ENCODE data around the gene CIB4.

CIB4 gene

DNA sequence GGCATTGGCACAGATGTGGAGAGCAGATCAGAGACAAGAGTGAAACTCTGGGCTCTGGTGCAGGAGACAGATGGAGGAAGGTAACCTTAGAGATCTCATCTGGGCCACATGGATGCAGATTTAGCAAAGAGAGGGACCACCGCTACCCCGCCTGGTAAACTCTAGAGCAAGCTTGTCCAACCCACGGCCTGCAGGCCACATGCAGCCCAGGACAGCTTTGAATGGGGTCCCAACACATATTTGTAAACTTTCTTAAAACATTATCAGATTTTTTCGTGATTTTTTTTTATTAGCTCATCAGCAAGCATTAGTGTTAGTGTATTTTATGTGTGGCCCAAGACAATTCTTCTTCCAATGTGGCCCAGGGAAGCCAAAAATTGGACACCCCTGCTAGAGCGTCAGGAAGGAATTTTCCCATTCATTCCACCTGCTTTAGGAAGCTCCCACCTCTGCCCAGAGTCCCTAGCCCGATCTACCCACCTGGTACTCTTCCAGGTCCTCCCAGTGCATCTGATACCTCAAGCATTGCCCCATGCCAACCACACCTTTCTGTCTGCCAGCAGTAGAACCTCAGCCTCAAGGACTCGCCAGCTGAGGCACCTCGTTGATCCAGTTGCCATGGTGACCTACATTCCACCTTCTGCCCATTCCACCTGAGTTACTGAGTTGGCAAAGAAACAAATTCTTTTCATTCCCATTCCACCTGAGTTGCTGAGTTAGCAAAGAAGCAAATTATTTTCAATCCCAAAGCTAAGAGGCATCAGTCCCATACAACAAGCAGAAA lies at the start of gene CIB4:
TSS of gene CIB4 (minus strand) at position 586 of the 784 bp plus-strand sequence. CDS start at position 534, 52 bp downstream.
- DNase-seq = no peak

DNA sequence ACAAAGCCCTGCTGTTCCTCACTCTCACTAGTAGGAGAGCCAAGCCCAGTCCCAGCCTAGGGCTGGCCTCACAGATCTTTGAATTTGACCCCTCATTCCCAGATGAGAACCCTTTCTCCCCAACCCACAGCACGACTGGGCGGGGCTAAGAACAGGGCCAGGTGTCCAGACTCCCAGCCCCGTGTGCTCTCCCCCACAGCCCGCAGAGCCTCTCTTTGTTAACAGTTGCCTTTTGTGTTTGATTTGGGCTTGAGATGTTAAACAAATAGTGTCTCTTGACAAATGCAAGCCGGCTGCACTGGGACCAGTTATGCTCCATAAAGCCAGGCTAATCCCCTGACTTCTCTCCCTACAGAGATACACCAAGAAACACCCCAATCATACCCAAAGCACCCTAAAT lies 46.6 kb upstream of the CIB4 start:
- DNase-seq = no peak

DNA sequence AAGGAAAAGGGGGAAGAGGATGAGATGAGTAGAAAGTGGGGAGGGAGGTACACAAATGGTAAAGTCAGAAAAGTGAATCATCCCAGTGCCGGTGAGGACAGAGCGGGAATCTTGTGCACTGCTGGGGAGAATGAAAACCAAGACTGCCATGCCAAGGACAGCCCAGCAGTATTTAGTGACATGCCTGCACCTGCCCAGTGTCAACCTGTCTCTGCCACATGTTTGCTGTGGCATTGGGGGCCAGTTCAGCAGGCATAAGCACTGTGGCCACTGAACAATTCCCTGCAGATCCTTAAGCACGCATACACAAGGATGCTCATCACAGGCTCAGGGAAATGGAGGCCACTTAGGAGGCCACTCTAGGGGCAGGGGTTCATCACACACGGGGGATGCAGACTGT lies 46.2 kb upstream of the CIB4 start:
- DNase-seq = no peak

GRCh38 chr2:26685989-26686839 lies 45.0 kb upstream of the CIB4 start:
- no peak for DNase-seq

- DNase-seq = no peak
Observed at GRCh38 chr2:26685341-26685740, 44.2 kb upstream of the CIB4 start.

DNA sequence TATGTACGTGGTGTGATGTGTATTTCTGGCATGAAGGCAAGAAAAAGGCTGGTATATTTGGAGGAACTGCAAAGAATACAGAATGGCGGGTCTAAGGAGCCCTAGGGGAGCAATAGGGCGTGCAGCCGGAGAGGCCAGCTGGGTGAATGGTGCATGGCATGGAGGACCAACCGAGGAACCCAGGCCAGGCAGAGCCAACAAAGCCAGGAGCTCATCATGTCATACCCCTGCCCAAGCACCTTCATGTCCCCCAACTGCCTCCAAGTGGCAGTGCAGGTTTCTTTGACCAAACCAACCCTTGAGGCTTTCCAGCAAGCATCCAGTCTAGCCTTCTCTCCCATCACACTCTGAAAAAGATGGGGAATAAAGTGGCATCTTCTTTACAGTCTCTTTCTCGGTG lies 42.4 kb upstream of the CIB4 start:
- DNase-seq = no peak

GRCh38 chr2:26682155-26682554 lies 41.0 kb upstream of the CIB4 start:
- DNase-seq = no peak

- DNase-seq = no peak
Observed at GRCh38 chr2:26681656-26682055, 40.5 kb upstream of the CIB4 start.

- DNase-seq = no peak
Observed at GRCh38 chr2:26679867-26680266, 38.7 kb upstream of the CIB4 start.

DNA sequence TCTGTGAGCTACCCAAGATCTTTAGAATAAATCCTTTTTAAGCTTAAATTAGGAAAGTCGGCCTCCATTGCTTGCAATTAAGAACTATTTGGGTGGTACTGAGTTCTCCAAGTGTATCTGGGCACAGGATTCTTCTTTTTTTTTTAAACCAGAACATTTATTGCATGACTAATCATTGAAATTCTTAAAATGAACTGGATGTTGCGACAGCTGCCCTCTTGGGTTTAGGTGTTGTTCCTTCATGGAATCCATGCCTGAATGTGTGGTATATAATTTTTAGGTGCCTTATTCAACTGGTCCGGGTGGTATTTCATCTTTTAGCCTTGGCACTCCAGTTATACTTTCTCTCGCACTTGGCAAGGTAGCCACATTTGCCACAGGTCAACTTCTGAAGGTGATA lies 36.9 kb upstream of the CIB4 start:
- no peak for DNase-seq

DNA sequence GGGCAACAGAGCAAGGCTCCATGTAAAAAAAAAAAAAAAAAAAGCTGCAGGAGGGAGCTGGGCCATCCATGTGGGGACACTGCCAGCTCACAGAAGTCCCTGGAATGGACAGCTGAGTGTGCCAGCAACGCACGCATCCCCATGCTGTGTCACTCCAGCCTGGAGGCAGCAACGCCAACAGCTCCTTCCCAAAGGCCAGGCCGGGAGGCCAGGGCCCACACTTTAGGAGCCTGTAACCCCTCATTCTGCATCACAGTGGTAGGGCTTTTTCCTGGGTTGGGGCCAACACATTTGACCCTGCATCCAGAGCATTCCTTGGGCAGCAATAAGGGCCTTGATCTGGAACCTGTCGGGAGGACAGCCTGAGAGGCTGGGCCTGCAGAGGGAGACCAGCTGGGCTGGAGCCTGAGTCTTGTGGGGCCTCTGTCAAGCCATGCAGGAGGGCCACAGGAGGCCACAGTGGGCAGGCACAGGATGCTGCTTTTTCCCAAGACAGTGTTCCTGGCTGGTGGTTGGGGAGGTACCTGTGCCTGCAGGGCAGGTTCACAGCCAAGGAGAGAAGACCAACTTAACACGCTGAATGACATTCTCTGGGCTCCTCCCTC lies 34.6 kb upstream of the CIB4 start:
- no peak for DNase-seq

DNA sequence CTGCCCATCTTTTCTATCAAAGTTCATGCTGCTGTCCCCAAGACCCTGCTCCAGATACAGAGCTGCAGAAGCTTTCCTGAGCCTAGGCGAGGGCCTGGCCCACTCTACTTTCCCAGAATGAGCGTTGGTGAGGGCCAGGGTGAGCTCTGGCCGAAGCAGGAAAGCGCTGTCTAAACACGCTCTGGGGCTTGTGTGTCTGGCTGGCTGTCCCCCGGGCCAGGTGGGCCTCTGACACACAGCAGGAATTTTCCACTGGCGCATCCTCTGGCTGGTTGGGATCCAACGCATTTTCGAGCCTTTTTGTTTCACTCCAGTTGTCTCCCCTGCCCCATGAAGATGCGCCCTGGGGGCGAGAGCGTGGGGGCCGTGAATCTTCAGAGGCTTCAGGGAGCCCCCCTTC lies 33.6 kb upstream of the CIB4 start:
- no peak for DNase-seq

DNA sequence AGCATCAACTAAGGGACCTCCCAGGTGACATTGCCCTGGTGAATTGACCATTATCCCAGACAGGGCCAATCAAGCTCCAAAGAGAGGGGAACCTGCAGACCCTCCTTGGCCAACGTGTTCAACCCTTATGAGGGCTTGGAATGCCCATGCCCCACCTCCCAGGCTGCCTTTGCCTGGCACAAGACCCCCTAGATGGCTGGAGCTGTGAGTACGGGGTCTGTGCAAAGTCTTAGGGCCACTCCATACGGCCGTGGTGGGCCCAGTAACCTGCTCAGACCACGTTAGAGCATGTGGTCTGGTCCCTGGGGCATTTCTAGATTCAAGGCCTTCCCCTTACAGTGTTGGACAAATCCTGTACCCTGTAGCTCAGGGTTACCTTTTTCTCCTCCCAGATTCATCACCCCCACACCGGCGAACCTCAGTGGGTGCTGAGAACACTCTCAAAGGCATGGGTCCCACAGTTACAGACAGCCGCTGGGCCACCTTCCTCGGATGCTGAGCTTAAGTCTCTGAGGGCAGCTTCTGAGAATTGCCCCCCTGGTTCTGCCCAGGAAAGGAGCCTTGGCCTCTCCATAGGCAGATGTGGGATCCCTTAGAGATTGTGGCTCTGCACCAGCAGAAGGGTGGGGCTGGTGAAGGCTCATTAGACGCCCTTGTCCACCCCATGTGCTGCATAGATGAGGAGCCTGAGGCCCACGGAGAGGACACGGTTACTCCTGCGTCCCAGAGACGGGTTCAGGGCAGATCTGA lies 33.0 kb upstream of the CIB4 start:
- DNase-seq = no peak

GRCh38 chr2:26672818-26673393 lies 31.7 kb upstream of the CIB4 start:
- no peak for DNase-seq

GRCh38 chr2:26672112-26672817 lies 31.1 kb upstream of the CIB4 start:
- no peak for DNase-seq

GRCh38 chr2:26671691-26672090 lies 30.5 kb upstream of the CIB4 start:
- DNase-seq = no peak

DNA sequence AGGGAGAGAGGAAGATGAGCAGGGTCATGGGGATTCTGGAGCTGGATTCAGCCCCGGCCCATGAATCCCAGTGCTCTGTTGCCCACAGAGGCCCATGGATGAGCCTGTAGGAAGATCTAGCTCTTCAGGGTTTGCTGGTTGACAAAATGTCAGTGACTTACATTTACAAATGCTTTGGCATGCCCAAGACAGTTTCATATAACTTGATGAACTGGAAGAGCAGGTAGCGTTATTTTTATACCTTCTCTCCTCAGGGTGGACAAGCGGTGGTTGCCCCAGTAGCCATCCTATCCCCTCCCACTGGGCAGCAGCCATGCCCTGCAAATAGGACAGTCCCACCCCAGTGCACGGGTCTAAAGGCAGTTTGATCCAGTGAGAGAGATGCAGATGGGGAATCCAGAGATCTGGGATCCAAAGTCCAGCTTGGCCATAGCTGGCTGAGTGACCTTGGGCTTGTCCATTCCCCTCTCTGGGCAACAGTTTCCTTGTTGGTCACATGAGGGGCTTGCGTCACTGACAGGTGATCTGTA lies 29.8 kb upstream of the CIB4 start:
- DNase-seq = no peak

DNA sequence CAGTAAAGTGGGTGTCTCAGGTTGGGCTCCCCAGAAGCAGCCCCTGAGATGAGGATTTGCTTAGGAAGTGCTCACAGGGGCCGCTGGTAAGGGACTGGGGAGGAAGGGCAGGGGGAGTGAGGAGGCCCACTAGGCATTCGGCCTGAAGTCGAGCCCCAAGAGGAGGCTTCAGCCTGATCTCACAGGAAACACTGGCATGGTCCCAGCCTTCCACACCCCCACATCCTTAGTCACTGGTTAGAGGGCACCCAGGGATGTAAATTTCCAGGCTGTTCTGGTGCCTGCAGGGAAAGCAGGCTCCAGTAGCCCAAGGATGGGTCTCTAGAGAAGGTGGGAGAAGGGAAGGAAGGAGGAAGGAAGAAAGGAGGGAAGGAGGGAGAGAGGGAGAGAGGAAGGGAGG lies 29.0 kb upstream of the CIB4 start:
- DNase-seq = no peak

GRCh38 chr2:26668856-26669750 lies 27.9 kb upstream of the CIB4 start:
- no peak for DNase-seq

- no peak for DNase-seq
Observed at GRCh38 chr2:26668041-26668440, 26.9 kb upstream of the CIB4 start.

DNA sequence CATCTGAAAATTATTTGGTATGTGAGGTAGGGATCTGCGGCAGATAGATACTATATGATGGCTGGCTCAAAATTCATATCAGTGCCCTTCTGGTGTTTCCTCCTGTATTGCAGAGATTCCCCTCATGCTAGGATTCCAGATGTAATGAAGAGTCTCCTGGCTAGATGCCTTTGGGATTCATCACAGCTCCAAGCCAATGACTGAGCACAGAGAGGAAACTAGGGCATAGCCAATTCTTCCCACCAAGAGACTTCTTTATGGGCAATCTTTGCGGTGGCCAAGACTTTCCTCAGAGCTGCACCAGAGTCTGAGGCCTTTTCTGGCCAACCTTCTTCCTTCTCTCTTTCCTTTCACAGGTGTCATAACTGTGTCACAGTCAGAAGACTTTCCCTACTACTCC lies 25.5 kb upstream of the CIB4 start:
- DNase-seq = no peak
